Measurements from ENCODE around the gene HAT1.

The HAT1 gene

DNA sequence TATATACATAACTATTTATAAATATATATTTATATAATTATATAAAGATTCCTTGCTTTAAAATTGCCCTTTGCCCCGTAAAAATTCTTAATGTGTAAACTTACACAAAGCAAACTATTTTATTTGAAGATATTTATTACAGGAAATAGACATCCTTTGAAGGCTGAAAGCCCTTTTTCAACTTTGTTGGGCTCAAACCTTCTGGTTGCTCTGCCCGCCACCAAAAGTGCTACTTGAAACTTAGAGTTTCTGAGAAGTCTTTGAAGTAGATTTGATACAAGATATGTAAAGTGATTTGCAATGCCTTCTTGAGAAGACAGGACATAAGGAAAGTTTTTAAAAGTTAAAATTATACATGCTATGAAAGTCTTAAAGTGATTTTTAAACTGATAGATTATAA lies 40.9 kb downstream of the HAT1 start:
- no peak for ATAC-seq
- TF ChIP-seq TOX (CRISPR knock-in tag; IDR thresholded peaks at IDR 0.05; ENCODE audit: borderline replicate concordance) (no peak), BACH2 (CRISPR knock-in tag; IDR thresholded peaks at IDR 0.05; ENCODE audit: borderline replicate concordance) (no peak), ESRRG (CRISPR knock-in tag; IDR thresholded peaks at IDR 0.05) (no peak), TSHZ2 (CRISPR knock-in tag; IDR thresholded peaks at IDR 0.05) (no peak), POU6F1 (CRISPR knock-in tag; IDR thresholded peaks at IDR 0.05; ENCODE audit: borderline replicate concordance, low read depth) (no peak), RARB (CRISPR knock-in tag; IDR thresholded peaks at IDR 0.05) (no peak)
- TF ChIP-seq, protein P1, sequence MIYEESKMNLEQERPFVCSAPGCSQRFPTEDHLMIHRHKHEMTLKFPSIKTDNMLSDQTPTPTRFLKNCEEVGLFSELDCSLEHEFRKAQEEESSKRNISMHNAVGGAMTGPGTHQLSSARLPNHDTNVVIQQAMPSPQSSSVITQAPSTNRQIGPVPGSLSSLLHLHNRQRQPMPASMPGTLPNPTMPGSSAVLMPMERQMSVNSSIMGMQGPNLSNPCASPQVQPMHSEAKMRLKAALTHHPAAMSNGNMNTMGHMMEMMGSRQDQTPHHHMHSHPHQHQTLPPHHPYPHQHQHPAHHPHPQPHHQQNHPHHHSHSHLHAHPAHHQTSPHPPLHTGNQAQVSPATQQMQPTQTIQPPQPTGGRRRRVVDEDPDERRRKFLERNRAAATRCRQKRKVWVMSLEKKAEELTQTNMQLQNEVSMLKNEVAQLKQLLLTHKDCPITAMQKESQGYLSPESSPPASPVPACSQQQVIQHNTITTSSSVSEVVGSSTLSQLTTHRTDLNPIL (CRISPR knock-in tag; IDR thresholded peaks at IDR 0.05; ENCODE audit: low read depth): no peak

- TF ChIP-seq, protein P1 (CRISPR knock-in tag; IDR thresholded peaks at IDR 0.05; ENCODE audit: low read depth): no peak
- no peak for TF ChIP-seq BACH2 (CRISPR knock-in tag; IDR thresholded peaks at IDR 0.05; ENCODE audit: borderline replicate concordance)
- no peak for TF ChIP-seq POU6F1 (CRISPR knock-in tag; IDR thresholded peaks at IDR 0.05; ENCODE audit: borderline replicate concordance, low read depth)
- TF ChIP-seq, protein P2, sequence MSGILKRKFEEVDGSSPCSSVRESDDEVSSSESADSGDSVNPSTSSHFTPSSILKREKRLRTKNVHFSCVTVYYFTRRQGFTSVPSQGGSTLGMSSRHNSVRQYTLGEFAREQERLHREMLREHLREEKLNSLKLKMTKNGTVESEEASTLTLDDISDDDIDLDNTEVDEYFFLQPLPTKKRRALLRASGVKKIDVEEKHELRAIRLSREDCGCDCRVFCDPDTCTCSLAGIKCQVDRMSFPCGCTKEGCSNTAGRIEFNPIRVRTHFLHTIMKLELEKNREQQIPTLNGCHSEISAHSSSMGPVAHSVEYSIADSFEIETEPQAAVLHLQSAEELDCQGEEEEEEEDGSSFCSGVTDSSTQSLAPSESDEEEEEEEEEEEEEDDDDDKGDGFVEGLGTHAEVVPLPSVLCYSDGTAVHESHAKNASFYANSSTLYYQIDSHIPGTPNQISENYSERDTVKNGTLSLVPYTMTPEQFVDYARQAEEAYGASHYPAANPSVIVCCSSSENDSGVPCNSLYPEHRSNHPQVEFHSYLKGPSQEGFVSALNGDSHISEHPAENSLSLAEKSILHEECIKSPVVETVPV (CRISPR knock-in tag; IDR thresholded peaks at IDR 0.05): no peak
- no peak for TF ChIP-seq PATZ1 (CRISPR knock-in tag; IDR thresholded peaks at IDR 0.05; ENCODE audit: borderline replicate concordance)
- TF ChIP-seq SNAI2 (CRISPR knock-in tag; IDR thresholded peaks at IDR 0.05): no peak
- no peak for TF ChIP-seq OSR1 (CRISPR knock-in tag; IDR thresholded peaks at IDR 0.05)
Measured at GRCh38 chr2:171964308-171964707, 42.0 kb downstream of the HAT1 start.

DNA sequence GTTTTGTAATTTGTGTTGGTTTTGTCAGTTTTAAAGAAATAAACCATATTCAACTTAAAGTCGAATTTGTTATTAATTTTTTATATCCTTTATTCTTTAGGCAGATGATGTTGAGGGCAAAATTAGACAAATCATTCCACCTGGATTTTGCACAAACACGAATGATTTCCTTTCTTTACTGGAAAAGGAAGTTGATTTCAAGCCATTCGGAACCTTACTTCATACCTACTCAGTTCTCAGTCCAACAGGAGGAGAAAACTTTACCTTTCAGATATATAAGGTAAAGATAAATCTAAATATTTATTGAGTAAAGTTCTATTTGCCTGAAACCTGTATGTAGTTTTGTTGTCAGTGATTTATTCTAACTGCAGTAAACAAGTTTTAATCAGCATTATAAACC lies 43.0 kb downstream of the HAT1 start:
- no peak for ATAC-seq
- TF ChIP-seq ZNF8 (CRISPR knock-in tag; IDR thresholded peaks at IDR 0.05) (no peak), ISL1 (CRISPR knock-in tag; IDR thresholded peaks at IDR 0.05) (no peak), ZFP30 (CRISPR knock-in tag; IDR thresholded peaks at IDR 0.05) (no peak), ZFP3 (CRISPR knock-in tag; IDR thresholded peaks at IDR 0.05) (no peak), ARNTL (CRISPR knock-in tag; IDR thresholded peaks at IDR 0.05; ENCODE audit: borderline replicate concordance, low read depth) (no peak), RARB (CRISPR knock-in tag; IDR thresholded peaks at IDR 0.05) (no peak), GLIS3 (CRISPR knock-in tag; IDR thresholded peaks at IDR 0.05) (no peak), PATZ1 (CRISPR knock-in tag; IDR thresholded peaks at IDR 0.05; ENCODE audit: borderline replicate concordance) (no peak), SNAI2 (CRISPR knock-in tag; IDR thresholded peaks at IDR 0.05) (no peak), ZNF565 (CRISPR knock-in tag; conservative IDR thresholded peaks at IDR 0.05; ENCODE audit: low read depth) (no peak)
- TF ChIP-seq, protein P2 (CRISPR knock-in tag; IDR thresholded peaks at IDR 0.05): no peak

More at GRCh38 chr2:171964308-171964707, 42.0 kb downstream of the HAT1 start:
- ATAC-seq: no peak
